Activated naive CD4-positive, alpha-beta T cell treated with anti-CD3 and anti-CD28 coated beads for 36 hours (primary cell): ENCODE data around the gene TREX2. TPM values are rescaled to one million over a fixed set of nuclear protein-coding genes. Genes with fewer than 3 reads are reported as not detected.
A peak's percentile ranks its signal among the peaks of the same experiment; 100 is the strongest.

Experiments used
- CTCF ChIA-PET: fragments of 350-600 bp; sonication (Branson Sonifier 250); formaldehyde crosslinking; loops from one replicate; lab custom pipeline; 2021; ENCODE audit warnings: antibody characterized with exemption; lab: Charles Lee
- DNase-seq: peaks from one replicate; pipeline ENCODE4 v3.0.0-alpha.2; 2020
- H3K27ac Mint-ChIP-seq: one replicate; pipeline ENCODE4 v1.8.0; 2021; ENCODE audit warnings: mild to moderate bottlenecking, mixed read lengths
- H3K27me3 Mint-ChIP-seq: one replicate; pipeline ENCODE4 v1.8.0; 2021; ENCODE audit warnings: low read depth, mixed read lengths
- H3K36me3 Mint-ChIP-seq: one replicate; pipeline ENCODE4 v1.8.0; 2021; ENCODE audit warnings: low read depth, mixed read lengths
- H3K4me1 Mint-ChIP-seq: one replicate; pipeline ENCODE4 v1.8.0; 2021; ENCODE audit warnings: low read depth, mixed read lengths
- H3K4me3 Mint-ChIP-seq: one replicate; pipeline ENCODE4 v1.8.0; 2021; ENCODE audit warnings: mild to moderate bottlenecking, moderate library complexity, mixed read lengths
- H3K9me3 Mint-ChIP-seq: one replicate; pipeline ENCODE4 v1.8.0; 2021; ENCODE audit warnings: mixed read lengths
- intact Hi-C: fragments of 100-400 bp; cut with micrococcal nuclease; formaldehyde crosslinking; loops from one replicate; pipeline ENCODE4 v1.15.1; 2023
- total RNA-seq, 2 experiments: library from RNA; stranded (reverse); gene quantifications; one replicate each; pipeline ENCODE4 v1.2.3, GENCODE V29; 2021

The TREX2 gene
- total RNA-seq, 2 experiments from 2014 or later = 1.0 to 1.2 TPM

DNA sequence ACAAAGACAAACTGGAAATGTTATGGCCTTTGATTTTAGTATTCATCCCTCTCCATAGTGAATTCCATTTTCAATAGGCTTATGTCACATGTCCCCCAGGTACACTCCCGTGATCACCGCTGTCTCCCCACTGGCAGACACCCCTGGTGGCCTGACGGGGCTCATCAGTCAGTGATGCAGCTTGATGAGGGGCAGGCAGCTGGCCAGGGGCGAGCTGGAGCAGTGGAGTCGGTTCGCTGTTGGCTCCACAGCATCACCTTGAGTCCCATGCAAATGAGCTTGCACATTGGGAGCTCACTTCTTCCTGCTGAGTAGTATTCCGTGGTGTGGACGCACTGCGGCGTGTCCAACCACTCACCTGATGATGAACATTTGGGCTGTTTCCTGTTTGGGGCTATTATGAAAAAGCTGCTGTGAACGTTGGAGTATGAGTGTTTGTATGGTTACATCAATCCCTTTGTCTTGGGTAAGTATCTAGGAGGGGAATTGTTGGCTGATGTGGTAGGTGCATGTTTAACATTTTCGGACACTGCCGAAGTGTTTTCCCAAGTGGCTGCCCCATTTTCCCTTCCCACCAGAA lies 5.2 kb downstream of the TREX2 start:
- H3K4me1 Mint-ChIP-seq = no peaks in the 10 kb centered on the region
- H3K4me3 Mint-ChIP-seq = no peak overlapping the region
- H3K27me3 Mint-ChIP-seq = no peaks in the 10 kb centered on the region
- no peak overlapping the region for H3K27ac Mint-ChIP-seq
- H3K9me3 Mint-ChIP-seq = no peaks in the 10 kb centered on the region
- H3K36me3 Mint-ChIP-seq = no peaks in the 10 kb centered on the region
- DNase-seq = no peak
- CTCF ChIA-PET = no interaction called here
- intact Hi-C loops = no loop called here

- Mint-ChIP-seq H3K27me3 (no peaks in the 10 kb centered on the region), H3K4me1 (no peaks in the 10 kb centered on the region), H3K36me3 (no peaks in the 10 kb centered on the region), H3K4me3 (no peak overlapping the region), H3K27ac (no peak overlapping the region), H3K9me3 (no peaks in the 10 kb centered on the region)
- intact Hi-C loops = loop anchor here (10.0 kb wide), 1 partner anchor 405 kb away; no protein-coding TSS in a partner anchor
- CTCF ChIA-PET = no interaction called here
- no peak for DNase-seq
Observed at GRCh38 chrX:153439977-153440376, 5.9 kb downstream of the TREX2 start.

- Mint-ChIP-seq H3K36me3 (no peaks in the 10 kb centered on the region), H3K27me3 (no peaks in the 10 kb centered on the region), H3K4me3 (no peak overlapping the region), H3K4me1 (no peaks in the 10 kb centered on the region), H3K27ac (no peak overlapping the region), H3K9me3 (no peaks in the 10 kb centered on the region)
- CTCF ChIA-PET = interaction anchor here (0.6 kb wide), 1 partner anchor 71 kb away, joined by 3 read pairs; no protein-coding TSS in a partner anchor
- intact Hi-C loops = loop anchor here (1.0 to 10.0 kb wide), 2 partner anchors 404 to 496 kb away; no protein-coding TSS in a partner anchor
- peak; percentile 23 for DNase-seq
Observed at GRCh38 chrX:153438532-153438931, 7.3 kb downstream of the TREX2 start.

DNA sequence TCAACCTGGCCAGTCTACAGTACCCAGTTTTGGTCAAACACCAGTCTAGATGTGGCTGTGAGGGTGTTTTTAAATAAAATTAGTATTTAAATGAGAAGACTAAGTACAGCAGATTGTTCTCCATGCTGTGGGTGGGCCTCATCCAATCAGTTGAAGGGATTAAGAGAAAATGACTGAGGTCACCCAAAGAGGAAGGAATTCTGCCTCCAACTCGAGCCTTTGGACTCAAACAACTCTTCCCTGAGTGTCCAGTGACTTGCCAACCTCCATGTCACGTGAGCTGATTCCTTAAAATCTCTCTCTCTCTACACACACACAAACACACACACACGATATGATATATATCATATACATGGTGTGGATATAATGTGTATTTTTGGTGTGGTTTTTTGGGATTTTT lies 10.0 kb downstream of the TREX2 start:
- intact Hi-C loops = loop anchor here (10.0 kb wide), 1 partner anchor 401 kb away; no protein-coding TSS in a partner anchor
- Mint-ChIP-seq H3K9me3 (no peaks in the 10 kb centered on the region), H3K4me1 (no peaks in the 10 kb centered on the region), H3K27ac (no peak overlapping the region), H3K36me3 (no peaks in the 10 kb centered on the region), H3K27me3 (no peaks in the 10 kb centered on the region), H3K4me3 (no peak overlapping the region)
- CTCF ChIA-PET = no interaction called here
- no peak for DNase-seq

DNA sequence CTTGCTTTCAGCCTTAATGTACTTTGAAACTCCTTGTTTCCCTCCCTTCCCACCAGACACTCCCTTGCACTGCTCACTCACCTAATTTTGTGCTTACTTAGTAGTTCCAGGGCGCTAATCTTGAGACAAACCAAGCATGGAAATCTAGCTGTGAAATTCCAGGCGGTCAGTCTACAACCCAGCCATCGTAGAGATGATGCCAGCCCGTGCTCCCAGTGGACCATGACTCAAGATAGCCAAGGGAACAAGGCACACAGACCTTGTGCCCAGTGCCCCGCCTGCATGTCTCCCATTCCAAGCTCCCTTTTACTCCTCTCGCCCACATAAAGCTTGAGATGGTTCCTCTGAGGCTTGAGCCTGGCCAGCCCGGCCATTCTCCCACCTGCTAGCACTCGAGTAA lies 11.1 kb downstream of the TREX2 start:
- Mint-ChIP-seq H3K27ac (no peak overlapping the region), H3K4me1 (no peaks in the 10 kb centered on the region), H3K27me3 (peaks cover 2% of the 10 kb centered on the region), H3K36me3 (no peaks in the 10 kb centered on the region), H3K9me3 (no peaks in the 10 kb centered on the region), H3K4me3 (no peak overlapping the region)
- DNase-seq = no peak
- CTCF ChIA-PET = no interaction called here
- intact Hi-C loops = loop anchor here (10.0 kb wide), 1 partner anchor 400 kb away; no protein-coding TSS in a partner anchor

DNA sequence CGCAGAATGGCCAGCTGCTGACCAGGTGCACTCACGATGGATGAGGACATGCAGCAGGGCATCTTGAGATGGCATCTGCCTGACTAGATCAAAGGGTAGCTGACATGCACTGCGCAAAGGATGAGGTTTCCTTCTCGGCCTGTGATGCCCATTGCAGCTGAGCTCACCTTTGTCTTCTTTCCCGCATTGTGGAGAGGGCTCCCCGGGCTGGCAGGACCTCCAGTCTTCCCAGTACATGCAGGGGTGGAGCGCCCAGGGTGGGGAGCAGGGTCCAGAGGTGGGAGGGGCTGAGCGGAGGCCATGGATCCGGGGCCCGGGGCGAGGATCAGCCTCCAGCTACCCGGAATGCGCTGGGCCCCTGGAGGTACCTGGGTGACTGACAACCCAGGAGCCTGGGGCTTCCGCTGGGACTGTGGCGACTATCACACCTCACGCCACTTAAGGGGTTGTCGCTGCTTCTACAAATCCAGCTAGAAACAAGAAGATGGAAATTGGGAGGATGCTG lies 12.0 kb downstream of the TREX2 start:
- H3K4me1 Mint-ChIP-seq = no peaks in the 10 kb centered on the region
- intact Hi-C loops = loop anchor here (10.0 kb wide), 1 partner anchor 399 kb away; no protein-coding TSS in a partner anchor
- no peak overlapping the region for H3K4me3 Mint-ChIP-seq
- no peaks in the 10 kb centered on the region for H3K36me3 Mint-ChIP-seq
- DNase-seq = no peak
- CTCF ChIA-PET = no interaction called here
- no peak overlapping the region for H3K27ac Mint-ChIP-seq
- H3K27me3 Mint-ChIP-seq = peaks cover 2% of the 10 kb centered on the region
- no peaks in the 10 kb centered on the region for H3K9me3 Mint-ChIP-seq

GRCh38 chrX:153433161-153433680 lies 12.6 kb downstream of the TREX2 start:
- Mint-ChIP-seq H3K4me1 (no peaks in the 10 kb centered on the region), H3K27ac (no peak overlapping the region), H3K9me3 (no peaks in the 10 kb centered on the region), H3K4me3 (no peak overlapping the region), H3K36me3 (no peaks in the 10 kb centered on the region), H3K27me3 (peaks cover 2% of the 10 kb centered on the region)
- intact Hi-C loops = loop anchor here (10.0 kb wide), 1 partner anchor 398 kb away; no protein-coding TSS in a partner anchor
- CTCF ChIA-PET = no interaction called here
- no peak for DNase-seq

- no peak for DNase-seq
- Mint-ChIP-seq H3K9me3 (no peaks in the 10 kb centered on the region), H3K4me1 (no peaks in the 10 kb centered on the region), H3K27ac (no peak overlapping the region), H3K4me3 (no peak overlapping the region), H3K27me3 (peaks cover 2% of the 10 kb centered on the region), H3K36me3 (no peaks in the 10 kb centered on the region)
- intact Hi-C loops = loop anchor here (10.0 kb wide), 1 partner anchor 396 kb away; no protein-coding TSS in a partner anchor
- CTCF ChIA-PET = interaction anchor here (0.7 kb wide), 1 partner anchor 97 kb away, joined by 3 read pairs; no protein-coding TSS in a partner anchor
Observed at GRCh38 chrX:153430796-153431195, 15.1 kb downstream of the TREX2 start.

GRCh38 chrX:153426204-153426603 lies 19.7 kb downstream of the TREX2 start:
- no peak overlapping the region for H3K27ac Mint-ChIP-seq
- intact Hi-C loops = no loop called here
- H3K27me3 Mint-ChIP-seq = peaks cover 2% of the 10 kb centered on the region
- CTCF ChIA-PET = no interaction called here
- no peaks in the 10 kb centered on the region for H3K4me1 Mint-ChIP-seq
- no peaks in the 10 kb centered on the region for H3K36me3 Mint-ChIP-seq
- no peaks in the 10 kb centered on the region for H3K9me3 Mint-ChIP-seq
- no peak for DNase-seq
- no peak overlapping the region for H3K4me3 Mint-ChIP-seq

- CTCF ChIA-PET = no interaction called here
- no peak for DNase-seq
- Mint-ChIP-seq H3K4me3 (no peak overlapping the region), H3K9me3 (no peaks in the 10 kb centered on the region), H3K36me3 (no peaks in the 10 kb centered on the region), H3K27ac (no peak overlapping the region), H3K27me3 (no peaks in the 10 kb centered on the region), H3K4me1 (no peaks in the 10 kb centered on the region)
- intact Hi-C loops = no loop called here
Observed at GRCh38 chrX:153423652-153424051, 22.2 kb downstream of the TREX2 start.

DNA sequence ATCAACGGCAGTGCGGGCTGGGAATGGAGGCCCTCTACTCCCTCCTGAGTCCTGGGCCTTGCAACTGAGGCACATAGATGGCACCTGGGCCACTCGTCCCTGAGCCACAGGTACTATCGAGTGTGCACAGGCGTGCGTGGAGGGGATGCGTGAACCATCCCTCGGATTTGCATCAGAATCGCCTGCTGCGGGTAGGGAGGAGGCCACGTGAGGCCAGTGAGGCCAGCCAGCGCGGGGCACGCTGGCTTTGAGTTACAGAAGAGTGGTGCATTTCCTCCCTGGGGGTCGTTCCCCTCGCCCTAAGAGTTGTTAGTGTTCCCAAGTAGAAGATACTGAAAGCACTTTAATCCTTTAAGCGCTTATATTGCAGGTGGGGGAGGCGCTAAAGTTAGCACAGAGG lies 24.0 kb downstream of the TREX2 start:
- H3K27me3 Mint-ChIP-seq = no peaks in the 10 kb centered on the region
- no peaks in the 10 kb centered on the region for H3K4me1 Mint-ChIP-seq
- H3K4me3 Mint-ChIP-seq = no peak overlapping the region
- intact Hi-C loops = no loop called here
- CTCF ChIA-PET = no interaction called here
- no peak for DNase-seq
- no peaks in the 10 kb centered on the region for H3K36me3 Mint-ChIP-seq
- H3K27ac Mint-ChIP-seq = no peak overlapping the region
- H3K9me3 Mint-ChIP-seq = no peaks in the 10 kb centered on the region

DNA sequence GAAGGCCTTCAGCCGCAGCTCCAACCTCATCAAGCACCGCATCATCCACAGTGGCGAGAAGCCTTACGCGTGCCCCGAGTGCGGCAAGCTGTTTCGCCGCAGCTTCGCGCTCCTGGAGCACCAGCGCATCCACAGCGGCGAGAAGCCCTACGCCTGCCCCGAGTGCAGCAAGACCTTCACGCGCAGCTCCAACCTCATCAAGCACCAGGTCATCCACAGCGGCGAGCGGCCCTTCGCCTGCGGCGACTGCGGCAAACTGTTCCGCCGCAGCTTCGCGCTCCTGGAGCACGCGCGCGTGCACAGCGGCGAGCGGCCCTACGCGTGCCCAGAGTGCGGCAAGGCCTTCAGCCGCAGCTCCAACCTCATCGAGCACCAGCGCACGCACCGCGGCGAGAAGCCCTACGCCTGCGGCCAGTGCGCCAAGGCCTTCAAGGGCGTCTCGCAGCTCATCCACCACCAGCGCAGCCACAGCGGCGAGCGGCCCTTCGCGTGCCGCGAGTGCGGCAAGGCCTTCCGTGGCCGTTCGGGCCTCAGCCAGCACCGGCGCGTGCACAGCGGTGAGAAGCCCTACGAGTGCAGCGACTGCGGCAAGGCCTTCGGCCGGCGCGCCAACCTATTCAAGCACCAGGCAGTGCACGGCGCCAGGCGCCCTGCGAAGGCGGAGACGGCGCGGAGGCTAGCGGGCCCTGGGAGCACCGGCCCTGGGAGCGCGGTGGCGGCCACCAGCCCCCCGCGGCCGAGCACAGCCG lies 24.8 kb downstream of the TREX2 start:
- Mint-ChIP-seq H3K4me3 (no peak overlapping the region), H3K4me1 (no peaks in the 10 kb centered on the region), H3K27ac (no peak overlapping the region), H3K36me3 (no peaks in the 10 kb centered on the region), H3K27me3 (no peaks in the 10 kb centered on the region), H3K9me3 (no peaks in the 10 kb centered on the region)
- intact Hi-C loops = no loop called here
- DNase-seq = no peak
- CTCF ChIA-PET = no interaction called here
